Stimulated activated CD8-positive, alpha-beta memory T cell treated with anti-CD3 and anti-CD28 coated beads, Interleukin-4, amount 100 ng/mL, for 1 hour (primary cell): Measurements from ENCODE around the gene MYBBP1A.

Experiments used
- DNase-seq, 2 donors: peaks; one replicate each; pipeline ENCODE4 v3.0.0-alpha.2; 2020; ENCODE audit warnings: low read depth in 2 of 2, low spot score in 1 of 2

The MYBBP1A gene

GRCh38 chr17:4537451-4538235, 17.5 kb downstream of the MYBBP1A start:
- DNase-seq = no peak

- DNase-seq = no peak
Observed at GRCh38 chr17:4536742-4537411, 18.3 kb downstream of the MYBBP1A start.

- DNase-seq = no peak
Observed at GRCh38 chr17:4536259-4536741, 18.9 kb downstream of the MYBBP1A start.

GRCh38 chr17:4535667-4536258, 19.4 kb downstream of the MYBBP1A start:
- no peak for DNase-seq

GRCh38 chr17:4534928-4535666, 20.1 kb downstream of the MYBBP1A start:
- no peak for DNase-seq

GRCh38 chr17:4534515-4534914, 20.7 kb downstream of the MYBBP1A start:
- DNase-seq = no peak

GRCh38 chr17:4533523-4534504, 21.4 kb downstream of the MYBBP1A start:
- no peak for DNase-seq

GRCh38 chr17:4532860-4533522, 22.2 kb downstream of the MYBBP1A start:
- DNase-seq = no peak

- DNase-seq = no peak
Observed at GRCh38 chr17:4531988-4532736, 23.0 kb downstream of the MYBBP1A start.

GRCh38 chr17:4530799-4531730, 24.1 kb downstream of the MYBBP1A start:
- DNase-seq = no peak

GRCh38 chr17:4529533-4530152, 25.5 kb downstream of the MYBBP1A start:
- DNase-seq = no peak

- no peak for DNase-seq
Observed at GRCh38 chr17:4527566-4528125, 27.5 kb downstream of the MYBBP1A start.

- no peak for DNase-seq
Observed at GRCh38 chr17:4527134-4527533, 28.1 kb downstream of the MYBBP1A start.

- no peak for DNase-seq
Observed at GRCh38 chr17:4525691-4526397, 29.3 kb downstream of the MYBBP1A start.

- DNase-seq = no peak
Observed at GRCh38 chr17:4523946-4524345, 31.2 kb downstream of the MYBBP1A start.

GRCh38 chr17:4522661-4523060, 32.5 kb downstream of the MYBBP1A start:
- DNase-seq = no peak
